ENCODE data around the gene GSTO1.

Gene GSTO1

DNA sequence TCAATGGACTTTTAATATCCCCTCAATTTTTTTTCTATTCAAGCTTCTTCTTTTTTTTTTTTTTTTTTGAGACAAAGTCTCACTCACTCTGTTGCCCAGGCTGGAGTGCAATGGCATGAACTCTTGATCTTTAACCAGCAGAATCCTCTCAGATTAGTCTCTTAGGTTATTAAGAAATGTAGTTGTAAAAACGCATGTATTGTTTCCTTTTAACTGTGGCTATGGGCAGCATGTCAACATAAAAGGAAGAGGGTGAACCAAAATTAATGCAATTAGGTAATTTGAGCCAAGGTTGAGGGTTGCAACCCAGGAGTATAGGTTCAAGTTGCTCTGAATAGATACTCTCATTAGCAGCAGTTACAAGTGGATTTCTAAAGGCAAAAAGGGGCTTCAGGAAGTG, 4.3 kb upstream of the GSTO1 start:
- DNase-seq (ENCODE audit: low read depth), result no peak

DNA sequence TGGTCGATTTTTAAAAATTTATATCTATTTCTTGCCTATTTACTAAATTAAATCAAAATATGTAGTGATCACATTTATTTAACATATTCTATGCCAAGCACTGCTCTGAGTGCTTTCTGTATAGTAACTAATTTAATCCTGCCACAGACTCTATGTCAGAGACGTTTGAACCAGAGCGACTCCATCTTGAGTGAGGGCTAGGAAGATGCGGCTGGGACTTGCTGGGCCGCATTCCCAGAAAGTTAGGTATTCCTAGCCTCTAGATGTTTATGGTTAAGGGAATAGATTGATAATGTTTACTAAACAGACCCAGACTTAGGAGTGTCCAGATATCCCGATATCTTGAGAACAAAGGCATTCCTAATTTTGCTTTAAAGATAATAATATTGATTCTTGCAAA, 3.2 kb upstream of the GSTO1 start:
- no peak for DNase-seq (ENCODE audit: low read depth)

DNA sequence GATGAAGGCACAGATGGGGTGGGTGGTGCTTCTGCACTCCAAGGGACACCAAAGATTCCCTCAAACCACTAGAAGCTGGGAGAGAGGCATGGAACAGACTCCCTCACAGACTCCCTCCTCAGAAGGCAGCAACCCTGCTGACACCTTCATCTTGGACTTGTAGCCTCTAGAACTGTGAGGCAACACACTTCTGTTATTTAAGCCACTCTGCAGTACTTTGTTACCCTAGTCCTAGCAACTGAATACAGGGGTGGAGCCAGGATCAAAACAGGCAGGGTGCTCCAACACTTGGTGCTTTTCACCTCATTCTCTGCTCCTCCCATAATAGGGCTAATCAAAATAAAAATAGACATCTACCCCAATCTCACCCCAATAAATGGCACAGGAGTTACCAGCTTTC, 2.3 kb upstream of the GSTO1 start:
- no peak for DNase-seq (ENCODE audit: low read depth)

DNA sequence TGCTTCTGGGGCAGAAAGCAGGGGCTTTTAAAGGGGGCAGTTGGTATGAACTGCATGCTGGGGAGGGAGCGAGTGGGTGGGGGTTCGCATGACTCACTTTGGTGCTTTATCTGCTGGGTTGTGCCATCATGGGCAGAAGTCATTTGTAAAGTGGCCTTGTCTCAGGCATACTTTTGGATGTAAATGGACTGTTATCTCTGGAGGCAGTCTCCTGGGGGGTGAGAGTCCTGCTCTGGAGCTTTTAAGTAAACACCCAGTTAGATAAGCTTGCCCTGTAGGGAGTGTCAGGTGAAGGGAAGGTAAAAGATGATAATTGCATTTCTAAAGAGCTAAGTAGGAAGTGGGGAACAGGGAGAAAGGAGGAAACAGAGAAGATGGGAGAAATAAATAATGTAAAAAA, 1.6 kb upstream of the GSTO1 start:
- DNase-seq (ENCODE audit: low read depth), result no peak

DNA sequence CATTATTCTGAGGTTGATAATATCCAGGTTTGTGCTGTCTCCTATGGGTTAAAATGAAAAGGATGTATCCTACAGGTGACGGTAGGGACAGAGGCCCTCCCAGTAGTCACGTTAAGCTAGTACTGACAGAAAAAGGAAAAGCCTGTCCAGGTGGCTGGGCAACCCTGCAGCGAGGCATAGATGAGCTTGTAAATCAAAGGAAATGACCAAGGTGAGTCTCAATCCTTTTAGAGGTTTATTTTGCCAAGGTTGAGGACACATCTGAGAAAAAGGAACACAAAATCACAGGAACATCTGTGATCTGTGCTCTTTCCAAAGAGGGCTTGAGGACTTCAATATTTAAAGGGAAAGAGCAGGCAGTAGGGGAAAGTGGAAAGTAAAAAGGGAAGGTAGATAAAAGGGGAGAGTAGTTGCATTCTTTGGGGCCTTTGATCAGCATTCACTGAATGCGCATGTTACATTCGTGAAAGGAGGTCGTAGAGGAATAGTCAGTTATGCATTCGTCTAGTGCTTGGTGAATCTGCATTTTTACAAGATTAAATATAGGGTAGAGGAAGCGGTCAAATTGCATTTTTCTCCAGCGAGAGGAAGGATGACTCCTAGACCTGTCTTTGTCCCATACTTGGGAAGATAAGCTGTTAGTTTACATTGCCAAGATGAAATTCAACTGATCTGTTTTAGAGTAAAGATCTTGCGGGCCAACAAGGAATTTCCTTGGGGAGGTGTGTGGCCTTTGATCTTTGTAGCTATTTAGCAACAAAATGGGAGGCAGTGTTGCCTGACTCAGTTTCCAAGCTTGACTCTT, 884 bp upstream of the GSTO1 start:
- peak; percentile 61 for DNase-seq (ENCODE audit: low read depth)

DNA sequence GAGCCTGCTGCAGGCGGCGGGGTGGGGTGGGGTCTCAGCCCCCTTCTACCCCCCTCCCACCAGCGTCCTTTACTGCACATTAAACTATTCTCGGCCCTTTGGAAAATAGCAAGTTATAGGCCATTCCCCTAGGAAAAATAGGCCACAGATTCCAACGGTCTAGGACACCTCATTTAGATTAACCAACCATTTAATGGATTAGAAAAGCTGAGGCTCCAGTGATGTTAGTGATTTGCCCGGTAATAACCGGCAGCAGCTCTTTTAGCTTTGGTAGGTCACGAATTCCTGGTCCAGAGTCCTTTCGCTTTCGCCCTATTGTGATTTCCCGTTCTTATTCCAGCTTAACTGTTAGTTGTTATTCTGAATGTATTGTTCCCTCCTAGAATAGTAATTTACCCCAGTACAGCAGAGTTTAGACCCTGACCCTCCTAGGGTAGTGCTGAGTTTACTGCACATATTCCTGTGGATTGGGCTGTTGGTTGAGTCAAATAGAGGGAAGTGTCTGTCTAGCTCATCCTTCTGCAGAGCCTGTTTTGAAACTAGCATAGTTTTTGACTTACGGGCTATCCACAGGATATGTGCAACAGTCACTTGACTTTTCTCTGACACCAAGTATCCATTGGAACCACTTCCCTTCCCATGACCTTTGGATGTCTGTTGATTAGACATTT, 754 bp downstream of the GSTO1 start:
- DNase-seq (ENCODE audit: low read depth), result peak; percentile 88

DNA sequence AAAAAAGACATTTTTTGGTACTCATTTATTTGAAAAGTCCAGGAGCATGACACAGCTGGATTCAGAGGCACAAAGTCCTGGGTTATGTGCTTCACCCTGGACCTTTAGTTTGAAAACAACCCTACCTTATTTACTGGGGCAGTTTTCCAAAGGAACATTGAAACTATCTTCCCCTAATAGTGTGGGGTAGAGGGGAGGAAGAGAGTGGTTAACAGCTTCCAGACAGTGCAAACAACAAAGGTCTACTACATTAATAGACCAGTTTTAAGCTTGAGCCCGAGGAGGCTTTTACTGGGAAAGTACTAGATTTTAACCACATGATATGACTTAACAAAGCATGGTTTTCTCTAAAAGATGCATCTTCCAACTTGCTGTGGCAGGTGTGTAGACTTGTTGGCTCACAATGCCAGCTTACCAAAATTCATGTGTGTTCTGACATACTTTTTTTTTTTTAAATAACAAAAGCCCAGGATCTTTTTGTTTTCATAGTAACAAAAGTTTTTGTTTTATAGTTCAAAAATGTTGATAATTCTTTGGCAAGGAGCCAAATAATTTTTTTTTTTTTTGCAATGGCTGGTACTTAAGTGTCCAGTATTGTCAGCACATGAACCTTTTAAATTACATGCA, 1.8 kb downstream of the GSTO1 start:
- peak; percentile 28 for DNase-seq (ENCODE audit: low read depth)

DNA sequence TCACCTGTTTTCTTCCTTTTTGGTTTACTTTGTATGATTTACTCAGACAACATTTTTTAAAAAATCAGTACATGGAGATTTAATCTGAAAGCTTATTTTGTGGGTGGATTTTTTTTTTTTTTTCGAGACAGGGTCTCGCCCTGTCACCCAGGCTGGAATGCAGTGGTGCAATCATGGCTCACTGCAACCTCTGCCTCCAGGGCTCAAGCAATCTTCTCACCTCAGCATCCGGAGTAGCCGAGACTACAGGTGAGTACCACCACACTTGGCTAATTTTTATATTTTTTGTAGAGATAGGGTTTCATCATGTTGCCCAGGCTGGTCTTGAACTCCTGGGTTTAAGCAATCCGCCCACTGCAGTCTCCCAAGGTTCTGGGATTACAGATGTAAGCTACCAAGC, 2.5 kb downstream of the GSTO1 start:
- no peak for DNase-seq (ENCODE audit: low read depth)

DNA sequence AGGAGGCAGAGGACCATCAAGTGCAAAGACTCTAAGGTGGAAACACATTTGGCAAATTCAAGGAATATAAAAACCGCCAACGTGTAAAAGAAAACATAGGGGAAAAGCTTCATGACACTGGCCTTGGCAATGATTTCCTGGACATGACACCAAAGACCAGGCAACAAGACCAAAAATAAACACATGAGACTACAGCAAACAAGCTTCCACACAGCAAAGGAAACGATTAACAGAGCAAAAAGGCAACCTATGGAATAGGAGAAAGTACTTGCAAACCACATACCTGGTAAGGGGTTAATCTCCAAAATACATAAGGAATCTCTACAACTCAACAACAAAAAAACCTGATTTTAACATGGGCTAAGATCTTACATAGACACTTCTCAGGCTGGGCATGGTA, 3.5 kb downstream of the GSTO1 start:
- DNase-seq (ENCODE audit: low read depth), result no peak

DNA sequence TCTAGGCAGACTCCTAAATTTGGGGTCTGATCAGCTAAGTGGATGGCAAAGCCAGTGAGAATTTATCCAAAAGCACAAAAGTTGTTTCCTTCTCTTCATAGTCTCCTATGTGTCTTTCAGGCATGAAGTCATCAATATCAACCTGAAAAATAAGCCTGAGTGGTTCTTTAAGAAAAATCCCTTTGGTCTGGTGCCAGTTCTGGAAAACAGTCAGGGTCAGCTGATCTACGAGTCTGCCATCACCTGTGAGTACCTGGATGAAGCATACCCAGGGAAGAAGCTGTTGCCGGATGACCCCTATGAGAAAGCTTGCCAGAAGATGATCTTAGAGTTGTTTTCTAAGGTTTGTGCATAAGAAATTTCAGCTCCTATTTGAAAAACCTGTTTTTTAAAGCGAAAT, 4.8 kb downstream of the GSTO1 start:
- DNase-seq (ENCODE audit: low read depth), result no peak

DNA sequence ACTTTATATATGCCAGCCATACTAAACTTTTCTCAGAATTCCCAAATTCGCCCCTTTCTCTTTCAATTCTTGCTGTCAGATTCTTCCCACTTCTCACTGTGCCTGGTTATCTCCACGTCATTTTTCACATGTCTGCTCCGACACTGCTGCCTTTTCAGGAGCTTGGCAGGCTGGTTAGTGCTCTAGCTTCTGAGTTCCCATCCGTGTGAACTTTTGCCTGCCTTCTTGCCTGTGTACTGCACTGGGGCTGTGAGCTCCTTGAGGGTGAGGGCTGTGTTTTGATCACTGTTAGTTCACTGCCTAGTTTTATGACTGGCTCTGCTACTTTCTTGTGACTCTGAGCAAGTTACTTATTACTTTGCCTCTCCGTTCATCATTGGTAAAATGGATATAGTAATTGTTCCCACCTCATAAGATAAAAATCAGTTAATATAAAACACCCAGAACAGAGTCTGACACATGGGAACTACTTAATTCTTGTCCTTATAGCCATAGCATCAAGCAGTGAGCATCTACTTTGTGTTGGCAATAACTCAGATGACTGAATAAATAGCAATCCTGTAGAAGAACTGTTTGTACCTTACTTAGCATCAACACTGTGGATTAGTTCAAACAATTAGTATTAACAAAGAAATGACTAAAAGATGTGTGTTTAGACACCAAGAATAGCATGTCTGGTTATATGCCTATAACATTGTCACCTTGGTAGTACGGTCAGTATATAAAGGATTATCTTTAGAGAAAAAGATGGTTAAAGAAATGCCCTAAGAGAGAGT, 5.5 kb downstream of the GSTO1 start:
- DNase-seq (ENCODE audit: low read depth), result peak; percentile 45

DNA sequence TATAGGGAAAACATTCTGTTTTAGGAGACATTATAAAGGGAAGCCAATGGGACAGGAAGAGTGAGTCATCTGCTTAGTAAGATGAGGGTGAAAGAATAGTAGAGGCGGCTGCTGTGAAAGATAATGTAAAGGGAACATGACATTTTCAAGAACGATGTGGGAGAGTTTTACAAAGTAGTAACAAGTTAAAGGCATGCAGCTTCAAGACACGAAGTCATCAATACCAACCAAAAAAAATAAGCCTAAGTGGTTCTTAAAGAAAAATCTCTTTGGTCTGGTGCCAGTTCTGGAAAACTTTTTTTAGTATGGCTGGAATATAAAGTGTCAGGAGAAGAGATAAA, 6.1 kb downstream of the GSTO1 start:
- DNase-seq (ENCODE audit: low read depth), result peak; percentile 82

DNA sequence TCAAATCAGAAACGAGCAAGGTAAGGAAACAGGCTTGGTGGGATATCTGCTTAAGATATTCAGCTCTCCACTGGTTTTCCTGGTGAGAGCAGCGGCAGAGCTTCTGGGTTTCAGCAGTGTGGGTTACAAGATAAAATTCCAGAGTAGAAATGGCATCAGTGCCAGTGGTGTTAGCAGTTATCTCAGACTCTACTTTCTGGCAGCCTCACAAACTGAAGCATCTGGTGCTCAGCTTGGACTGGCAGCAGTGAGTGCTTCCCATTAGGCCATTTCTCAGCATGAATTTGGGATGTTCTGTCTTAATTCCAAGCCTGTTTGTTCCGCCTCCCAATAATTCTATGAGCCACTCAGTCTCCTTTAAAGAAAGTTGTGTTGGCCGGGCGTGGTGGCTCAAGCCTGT, 7.4 kb downstream of the GSTO1 start:
- DNase-seq (ENCODE audit: low read depth), result no peak

DNA sequence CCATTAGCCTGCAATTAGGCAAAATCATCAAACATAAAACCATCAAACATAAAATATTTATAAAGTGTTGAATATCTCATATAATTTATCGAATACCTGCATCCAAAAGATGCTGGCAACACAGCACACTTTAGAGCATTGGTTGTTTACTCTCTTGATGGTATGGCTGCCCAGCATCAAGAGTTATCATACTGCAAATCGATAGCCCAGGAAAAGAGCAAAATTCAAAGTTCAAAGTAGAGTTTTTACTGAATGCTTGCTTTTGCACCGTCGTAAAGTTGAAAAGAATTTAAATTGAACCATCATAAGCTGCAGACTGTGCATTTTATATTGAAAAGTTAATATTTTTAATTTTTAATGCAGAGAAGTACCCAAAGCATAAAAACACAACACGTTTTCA, 10.1 kb downstream of the GSTO1 start:
- DNase-seq (ENCODE audit: low read depth), result no peak

DNA sequence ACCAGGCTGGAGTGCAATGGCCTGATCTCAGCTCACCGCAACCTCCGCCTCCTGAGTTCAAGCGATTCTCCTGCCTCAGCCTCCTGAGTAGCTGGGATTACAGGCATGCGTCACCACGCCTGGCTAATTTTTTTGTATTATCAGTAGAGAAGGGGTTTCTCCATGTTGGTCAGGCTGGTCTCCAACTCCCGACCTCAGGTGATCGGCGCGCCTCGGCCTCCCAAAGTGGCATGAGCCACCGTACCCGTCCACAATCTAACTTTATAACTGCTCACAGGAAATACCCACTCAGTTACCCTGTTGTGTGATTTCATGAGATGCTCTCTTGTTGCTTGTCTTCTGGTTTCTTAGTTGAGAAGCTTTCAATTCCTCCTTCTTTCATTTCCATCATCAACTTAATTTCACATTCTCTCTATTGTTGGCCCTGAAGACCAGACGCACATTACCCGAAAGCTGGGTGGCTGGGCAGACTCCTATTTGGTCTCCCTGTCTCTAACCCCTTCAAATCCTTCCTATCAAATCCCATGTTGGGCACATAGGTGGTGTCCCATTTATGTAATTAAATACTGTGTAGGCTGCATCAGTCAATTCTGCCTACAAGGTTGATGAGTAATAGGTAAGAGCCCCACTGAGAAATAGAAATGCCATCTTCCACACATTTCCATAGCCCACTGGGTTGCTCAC, 13.2 kb downstream of the GSTO1 start:
- no peak for DNase-seq (ENCODE audit: low read depth)

DNA sequence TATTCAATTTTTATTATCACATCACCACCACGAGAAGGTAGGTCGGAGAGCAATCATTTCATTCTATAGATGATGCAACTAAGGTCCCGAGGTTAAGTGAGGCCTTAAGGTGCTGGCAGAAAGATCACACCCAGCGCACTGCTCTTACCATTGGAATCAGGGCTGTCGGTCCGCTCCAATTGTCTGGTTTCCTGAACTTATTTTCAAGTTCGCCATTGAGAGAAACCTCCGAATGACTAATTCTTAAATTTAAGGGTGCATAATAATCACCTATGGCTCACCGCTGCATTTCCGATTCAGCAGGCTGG, 13.7 kb downstream of the GSTO1 start:
- no peak for DNase-seq (ENCODE audit: low read depth)

DNA sequence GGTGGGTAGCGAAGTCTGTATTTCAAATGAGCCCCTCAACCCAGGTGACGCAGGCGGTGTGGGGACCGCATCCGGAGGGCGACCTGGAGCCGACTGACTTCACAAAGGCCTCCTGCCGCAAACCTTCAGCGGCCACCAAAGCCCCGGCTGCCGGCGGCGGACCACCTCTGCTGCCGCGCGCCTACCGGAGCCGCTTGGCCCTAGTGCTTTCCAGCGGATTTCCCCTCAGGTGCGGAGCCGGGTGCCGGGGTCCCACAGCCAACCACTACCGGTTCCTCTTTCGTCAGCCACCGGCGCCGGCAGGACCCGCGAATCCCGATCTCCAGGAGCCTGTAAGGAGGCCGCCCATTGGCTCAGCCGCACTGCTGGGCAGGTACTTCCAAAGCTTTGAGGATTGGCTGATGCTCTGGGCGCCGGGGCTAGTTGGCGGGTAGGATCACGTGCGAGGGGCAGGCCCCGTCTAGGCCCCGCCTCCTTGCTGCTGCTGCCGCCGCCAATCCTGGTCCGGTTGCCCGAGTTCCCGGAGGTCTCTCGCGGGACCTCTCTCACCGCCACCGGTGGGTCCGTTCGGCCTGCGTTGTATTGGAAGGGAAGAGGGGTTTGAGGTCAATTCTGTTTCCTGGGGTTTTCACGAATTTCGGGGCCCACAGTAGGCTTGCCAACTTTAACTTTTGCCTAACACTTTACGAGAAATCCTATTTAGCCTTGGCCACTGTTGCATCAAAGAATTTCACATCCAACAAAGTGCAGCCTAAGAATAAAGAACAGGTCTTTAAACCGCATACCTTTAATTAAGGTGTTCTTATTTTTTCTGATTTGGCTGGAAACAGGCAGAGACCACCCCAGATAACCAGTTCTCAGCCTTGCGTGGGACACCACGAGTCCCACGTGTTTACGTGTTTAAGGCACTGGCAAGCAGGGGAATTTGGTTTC, 14.3 kb downstream of the GSTO1 start, which contains the start of gene GSTO2:
TSS of gene GSTO2 (plus strand) at position 472 of the 933 bp plus-strand sequence. CDS start 5,732 bp downstream, outside the sequence.
- DNase-seq (ENCODE audit: low read depth), result peak; percentile 71

DNA sequence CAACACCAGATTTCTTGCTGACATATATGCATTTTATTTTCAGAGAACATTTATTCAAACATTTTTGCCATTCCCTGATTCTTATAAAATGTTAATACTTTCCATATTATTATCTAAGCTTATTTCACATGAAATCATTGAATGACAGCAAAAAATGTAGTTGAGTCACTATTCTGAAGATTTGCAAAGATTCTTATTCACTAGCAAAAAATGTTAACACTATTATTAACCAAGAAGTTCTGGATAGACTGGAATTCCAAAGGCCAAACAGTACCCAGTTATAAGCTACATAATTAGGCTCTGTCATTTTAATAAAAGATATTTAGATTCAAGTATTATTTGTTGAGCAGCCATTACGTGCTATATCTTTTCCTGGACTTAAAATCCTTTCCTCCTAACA, 18.6 kb downstream of the GSTO1 start:
- DNase-seq (ENCODE audit: low read depth), result peak; percentile 81

DNA sequence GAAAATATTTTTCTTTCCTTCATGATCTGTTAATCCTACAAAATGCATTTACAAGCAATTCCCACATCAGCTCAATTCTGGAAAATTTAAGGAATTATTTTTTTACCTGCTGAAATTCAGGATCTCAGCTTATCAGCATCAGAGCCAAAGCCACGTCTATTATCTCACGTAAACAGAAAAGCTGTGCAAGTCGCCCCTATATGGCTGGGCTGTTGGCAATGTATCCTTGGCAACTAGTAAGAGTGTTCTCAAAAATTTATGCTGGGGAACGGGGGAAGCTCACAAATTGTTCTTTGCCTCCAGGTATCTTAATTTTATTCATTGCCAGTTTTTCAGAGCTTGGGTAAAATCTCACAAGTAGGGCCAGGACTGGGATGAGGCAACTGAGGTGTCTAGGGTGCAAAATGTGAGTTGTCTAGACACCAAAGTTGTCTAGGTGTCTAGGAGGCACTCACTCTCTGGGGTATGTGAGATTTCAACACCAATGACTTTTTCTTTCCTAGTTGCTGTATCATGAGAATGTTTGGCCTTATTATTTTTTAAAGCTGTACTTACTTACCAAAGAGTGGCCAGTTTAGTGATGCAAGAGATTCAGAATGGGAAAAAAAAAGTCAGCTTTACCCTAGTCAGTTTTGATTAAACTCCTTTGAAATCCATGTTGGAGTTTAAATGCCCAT, 19.3 kb downstream of the GSTO1 start:
- peak; percentile 62 for DNase-seq (ENCODE audit: low read depth)
